WERI-Rb-1 (cell line): ENCODE data around the gene NSMCE1.
A peak's percentile ranks its signal among the peaks of the same experiment; 100 is the strongest.
"Not testable (repeated sequence)": the region's sequence is repeated elsewhere in the genome, so short reads cannot be mapped to it uniquely, and the experiment has no call there.

ENCODE experiments used
- DNase-seq: peaks from one replicate; pipeline ENCODE4 v3.0.0-alpha.2; 2020
- H3K27ac ChIP-seq: fragments of 250-450 bp; sonication (Bioruptor Pico); 2 replicates; pipeline ENCODE4 v1.5.1; 2020; ENCODE audit warnings: mild to moderate bottlenecking, moderate library complexity
- H3K27me3 ChIP-seq: fragments of 250-450 bp; sonication (Bioruptor Pico); 2 replicates; pipeline ENCODE4 v1.5.1; 2021; ENCODE audit warnings: mild to moderate bottlenecking, low read depth, moderate library complexity; ENCODE audit not compliant: insufficient read depth, severe bottlenecking
- H3K36me3 ChIP-seq: fragments of 250-450 bp; sonication (Bioruptor Pico); 2 replicates; pipeline ENCODE4 v1.5.1; 2020; ENCODE audit warnings: mild to moderate bottlenecking, moderate library complexity
- H3K4me3 ChIP-seq: 2 replicates; pipeline ENCODE4 v1.5.1; 2011; ENCODE audit warnings: low read depth, mild to moderate bottlenecking, control low read depth, low read length
- H3K9me3 ChIP-seq: fragments of 250-450 bp; sonication (Bioruptor Pico); 2 replicates; pipeline ENCODE4 v1.5.1; 2021; ENCODE audit warnings: mild to moderate bottlenecking, moderate library complexity; ENCODE audit not compliant: severe bottlenecking
- TF ChIP-seq, protein P1 (sequence below): IDR thresholded peaks from 2 replicates; pipeline ENCODE4 v1.5.1; 2011; ENCODE audit warnings: low read depth, mild to moderate bottlenecking, control low read depth, inconsistent platforms, low read length

NSMCE1 gene

DNA sequence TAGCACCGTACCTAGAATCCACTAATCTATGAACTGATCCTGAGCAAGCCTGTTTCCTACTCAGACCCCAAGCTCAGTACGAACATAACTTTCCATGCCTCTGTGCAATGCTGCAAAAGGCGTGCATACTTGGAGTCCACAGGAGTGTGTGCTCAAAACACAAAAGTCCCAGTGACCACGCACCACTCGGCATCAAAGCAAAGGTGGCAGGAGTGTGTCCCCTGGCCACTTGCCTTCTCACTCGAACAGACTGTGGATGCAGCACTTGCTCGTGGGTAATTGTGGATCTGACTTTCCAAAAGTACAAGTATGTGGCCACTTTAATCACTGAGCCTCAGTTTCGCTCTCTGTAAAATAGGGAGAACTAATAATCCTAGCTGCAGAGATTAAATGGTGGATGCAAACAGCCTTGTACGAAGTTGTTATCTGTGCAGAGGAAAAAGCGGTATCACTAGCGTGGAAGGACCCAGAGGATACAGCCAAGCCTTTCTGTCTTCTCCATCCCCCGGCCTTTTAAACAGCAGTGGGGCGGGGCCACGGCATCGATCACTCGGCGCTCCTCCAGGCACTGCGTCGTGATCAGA lies 65.6 kb downstream of the NSMCE1 start:
- H3K9me3 ChIP-seq = no peaks in the 10 kb centered on the region
- DNase-seq = peak; percentile 94
- H3K4me3 ChIP-seq = peak overlapping the region; percentile 72
- H3K27me3 ChIP-seq = no peaks in the 10 kb centered on the region
- H3K27ac ChIP-seq = peak overlapping the region; percentile 97
- TF ChIP-seq, protein P1, sequence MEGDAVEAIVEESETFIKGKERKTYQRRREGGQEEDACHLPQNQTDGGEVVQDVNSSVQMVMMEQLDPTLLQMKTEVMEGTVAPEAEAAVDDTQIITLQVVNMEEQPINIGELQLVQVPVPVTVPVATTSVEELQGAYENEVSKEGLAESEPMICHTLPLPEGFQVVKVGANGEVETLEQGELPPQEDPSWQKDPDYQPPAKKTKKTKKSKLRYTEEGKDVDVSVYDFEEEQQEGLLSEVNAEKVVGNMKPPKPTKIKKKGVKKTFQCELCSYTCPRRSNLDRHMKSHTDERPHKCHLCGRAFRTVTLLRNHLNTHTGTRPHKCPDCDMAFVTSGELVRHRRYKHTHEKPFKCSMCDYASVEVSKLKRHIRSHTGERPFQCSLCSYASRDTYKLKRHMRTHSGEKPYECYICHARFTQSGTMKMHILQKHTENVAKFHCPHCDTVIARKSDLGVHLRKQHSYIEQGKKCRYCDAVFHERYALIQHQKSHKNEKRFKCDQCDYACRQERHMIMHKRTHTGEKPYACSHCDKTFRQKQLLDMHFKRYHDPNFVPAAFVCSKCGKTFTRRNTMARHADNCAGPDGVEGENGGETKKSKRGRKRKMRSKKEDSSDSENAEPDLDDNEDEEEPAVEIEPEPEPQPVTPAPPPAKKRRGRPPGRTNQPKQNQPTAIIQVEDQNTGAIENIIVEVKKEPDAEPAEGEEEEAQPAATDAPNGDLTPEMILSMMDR = no peak
- H3K36me3 ChIP-seq = no peaks in the 10 kb centered on the region

DNA sequence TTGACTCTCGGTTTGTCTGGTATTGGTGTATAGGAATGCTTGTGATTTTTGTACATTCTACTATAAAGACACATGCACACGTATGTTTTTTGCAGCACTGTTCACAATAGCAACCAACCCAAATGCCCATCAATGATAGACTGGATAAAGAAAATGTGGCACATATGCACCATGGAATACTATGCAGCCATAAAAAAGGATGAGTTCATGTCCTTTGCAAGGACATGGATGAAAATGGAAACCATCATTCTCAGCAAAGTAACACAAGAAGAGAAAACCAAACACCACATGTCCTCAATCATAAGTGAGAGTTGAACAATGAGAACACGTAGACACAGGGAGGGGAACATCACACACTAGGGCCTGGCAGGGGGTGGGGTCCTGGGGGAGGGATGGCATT lies 67.7 kb downstream of the NSMCE1 start:
- H3K27ac ChIP-seq, H3K27me3 ChIP-seq: not testable (repeated sequence)

GRCh38 chr16:27199736-27200135 lies 68.8 kb downstream of the NSMCE1 start:
- no peaks in the 10 kb centered on the region for H3K9me3 ChIP-seq
- H3K36me3 ChIP-seq = no peaks in the 10 kb centered on the region
- no peak overlapping the region for H3K4me3 ChIP-seq
- H3K27ac ChIP-seq = no peak overlapping the region
- TF ChIP-seq, protein P1 = no peak
- H3K27me3 ChIP-seq = no peaks in the 10 kb centered on the region
- no peak for DNase-seq

More for the DNA sequence above, 67.7 kb downstream of the NSMCE1 start:
- not testable (repeated sequence) for H3K4me3 ChIP-seq, H3K36me3 ChIP-seq, DNase-seq, H3K9me3 ChIP-seq

GRCh38 chr16:27199235-27199586 lies 69.4 kb downstream of the NSMCE1 start:
- Histone ChIP-seq H3K27me3 (no peaks in the 10 kb centered on the region), H3K4me3 (no peak overlapping the region), H3K27ac (no peak overlapping the region), H3K9me3 (no peaks in the 10 kb centered on the region), H3K36me3 (no peaks in the 10 kb centered on the region)
- DNase-seq = no peak
- TF ChIP-seq, protein P1 = no peak

GRCh38 chr16:27198451-27199234 lies 69.9 kb downstream of the NSMCE1 start:
- TF ChIP-seq, protein P1 = no peak
- H3K36me3 ChIP-seq = no peaks in the 10 kb centered on the region
- no peak overlapping the region for H3K4me3 ChIP-seq
- no peak overlapping the region for H3K27ac ChIP-seq
- no peak for DNase-seq
- H3K27me3 ChIP-seq = no peaks in the 10 kb centered on the region
- H3K9me3 ChIP-seq = no peaks in the 10 kb centered on the region

- no peak for DNase-seq
- Histone ChIP-seq H3K36me3 (no peaks in the 10 kb centered on the region), H3K27ac (no peak overlapping the region), H3K4me3 (no peak overlapping the region), H3K27me3 (no peaks in the 10 kb centered on the region), H3K9me3 (no peaks in the 10 kb centered on the region)
- TF ChIP-seq, protein P1 = no peak
Observed at GRCh38 chr16:27197004-27197403, 71.6 kb downstream of the NSMCE1 start.
